Measurements from ENCODE around the gene AFF3. TPM values are rescaled to one million over a fixed set of nuclear protein-coding genes. Genes with fewer than 3 reads are reported as not detected.
A peak's percentile ranks its signal among the peaks of the same experiment; 100 is the strongest.

The AFF3 gene
- total RNA-seq, 4 donors from 2014 or later, result 5.3 to 216 (median 12.5) TPM

- H3K4me1 ChIP-seq, result no peaks in the 10 kb centered on the region
- TF ChIP-seq POLR2A (IDR thresholded peaks at IDR 0.05) (no peak), CTCF (IDR thresholded peaks at IDR 0.05) (no peak)
- no peak overlapping the region for H3K27ac ChIP-seq
- no peaks in the 10 kb centered on the region for H3K27me3 ChIP-seq
- no peak overlapping the region for H3K4me3 ChIP-seq
- H3K9me3 ChIP-seq, result no peaks in the 10 kb centered on the region
- DNase-seq, result no peak
- H3K36me3 ChIP-seq, result no peaks in the 10 kb centered on the region
Observed at GRCh38 chr2:99822474-99823207, 319.7 kb downstream of the AFF3 start.

- no peaks in the 10 kb centered on the region for H3K9me3 ChIP-seq
- H3K4me1 ChIP-seq, result no peaks in the 10 kb centered on the region
- no peak for TF ChIP-seq POLR2A (IDR thresholded peaks at IDR 0.05)
- TF ChIP-seq CTCF (IDR thresholded peaks at IDR 0.05), result no peak
- no peaks in the 10 kb centered on the region for H3K27me3 ChIP-seq
- H3K4me3 ChIP-seq, result no peak overlapping the region
- no peaks in the 10 kb centered on the region for H3K36me3 ChIP-seq
- no peak overlapping the region for H3K27ac ChIP-seq
- no peak for DNase-seq
Observed at GRCh38 chr2:99821984-99822383, 320.4 kb downstream of the AFF3 start.

DNA sequence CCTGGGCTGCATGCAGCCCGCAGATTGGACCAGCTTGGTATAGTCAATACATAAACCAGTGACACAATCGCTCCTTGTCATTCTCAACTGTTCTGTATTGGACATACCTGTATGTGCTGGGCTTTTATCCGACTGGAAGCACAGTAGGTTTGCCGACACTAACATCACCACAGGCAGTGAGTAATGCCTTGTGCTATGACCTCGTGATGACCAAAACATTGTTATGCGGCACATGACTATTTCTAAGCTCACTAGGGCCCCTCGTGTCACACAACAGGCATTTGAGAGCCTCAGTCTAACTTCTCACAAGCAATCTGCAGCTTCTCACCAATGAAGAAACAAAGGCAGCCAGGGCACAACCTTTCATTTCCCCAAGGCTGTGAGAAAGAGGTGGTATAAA, 320.8 kb downstream of the AFF3 start:
- Histone ChIP-seq H3K9me3 (no peaks in the 10 kb centered on the region), H3K4me1 (no peaks in the 10 kb centered on the region), H3K4me3 (no peak overlapping the region), H3K36me3 (no peaks in the 10 kb centered on the region), H3K27ac (no peak overlapping the region), H3K27me3 (no peaks in the 10 kb centered on the region)
- DNase-seq, result no peak
- TF ChIP-seq POLR2A (IDR thresholded peaks at IDR 0.05) (no peak), CTCF (IDR thresholded peaks at IDR 0.05) (no peak)

DNA sequence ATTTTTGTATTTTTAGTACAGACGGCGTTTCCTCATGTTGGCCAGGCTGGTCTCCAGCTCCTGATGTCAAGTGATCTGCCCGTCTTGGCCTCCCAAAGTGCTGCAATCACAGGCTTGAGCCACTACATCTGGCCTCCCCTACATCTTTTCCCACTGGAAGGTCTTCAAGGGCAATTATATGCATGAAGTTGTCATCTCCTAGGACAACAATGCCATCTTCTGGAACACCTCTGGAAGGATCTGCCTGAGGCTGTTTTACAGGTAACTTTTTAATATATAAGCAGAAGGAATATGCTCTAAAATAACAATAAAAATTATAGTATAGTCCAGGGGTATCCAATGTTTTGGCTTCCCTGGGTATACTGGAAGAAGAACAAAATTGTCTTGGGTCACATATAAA, 321.4 kb downstream of the AFF3 start:
- no peaks in the 10 kb centered on the region for H3K9me3 ChIP-seq
- no peak overlapping the region for H3K4me3 ChIP-seq
- DNase-seq, result no peak
- H3K27me3 ChIP-seq, result no peaks in the 10 kb centered on the region
- no peak overlapping the region for H3K27ac ChIP-seq
- TF ChIP-seq POLR2A (IDR thresholded peaks at IDR 0.05) (no peak), CTCF (IDR thresholded peaks at IDR 0.05) (no peak)
- H3K4me1 ChIP-seq, result no peaks in the 10 kb centered on the region
- H3K36me3 ChIP-seq, result no peaks in the 10 kb centered on the region

DNA sequence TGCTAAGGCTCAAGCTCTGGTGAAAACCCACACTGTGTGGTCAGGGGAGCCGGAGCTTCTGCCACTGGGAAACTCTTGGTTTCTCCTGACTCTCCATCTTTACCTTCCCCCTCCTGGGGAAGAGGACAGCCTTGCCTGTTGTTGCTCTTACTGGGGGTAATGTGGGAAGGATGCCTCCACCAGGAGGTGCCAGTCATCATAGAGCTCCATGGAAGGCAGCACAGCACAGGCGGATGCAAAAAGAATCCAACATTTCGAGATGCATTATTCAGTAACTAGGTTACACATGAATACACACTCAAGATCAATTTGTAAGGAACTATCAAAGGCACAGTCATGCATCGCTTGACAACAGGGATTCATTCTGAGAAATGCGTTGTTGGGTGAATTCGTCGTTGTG, 322.6 kb downstream of the AFF3 start:
- Histone ChIP-seq H3K4me1 (no peaks in the 10 kb centered on the region), H3K27ac (no peak overlapping the region), H3K36me3 (no peaks in the 10 kb centered on the region), H3K4me3 (no peak overlapping the region), H3K9me3 (no peaks in the 10 kb centered on the region), H3K27me3 (no peaks in the 10 kb centered on the region)
- no peak for TF ChIP-seq CTCF (IDR thresholded peaks at IDR 0.05)
- no peak for TF ChIP-seq POLR2A (IDR thresholded peaks at IDR 0.05)
- DNase-seq, result no peak

- Histone ChIP-seq H3K9me3 (no peaks in the 10 kb centered on the region), H3K36me3 (no peaks in the 10 kb centered on the region), H3K27ac (no peak overlapping the region), H3K27me3 (no peaks in the 10 kb centered on the region), H3K4me3 (no peak overlapping the region), H3K4me1 (no peaks in the 10 kb centered on the region)
- TF ChIP-seq POLR2A (IDR thresholded peaks at IDR 0.05), result no peak
- peak in 3 of 6 experiments; percentile 33 to 37 (median 34) for TF ChIP-seq CTCF (IDR thresholded peaks at IDR 0.05)
- DNase-seq, result no peak
Observed at GRCh38 chr2:99818842-99819241, 323.5 kb downstream of the AFF3 start.
